GM19035 (cell line): ENCODE measurements around the gene NLRP12.
"Not testable (repeated sequence)": the region's sequence is repeated elsewhere in the genome, so short reads cannot be mapped to it uniquely, and the experiment has no call there.

Source experiments
- ATAC-seq: cut with Tn5 transposase; IDR thresholded peaks from one replicate; pipeline ENCODE4 v1.9.1; 2021; ENCODE audit not compliant: unreplicated experiment

Gene NLRP12

DNA sequence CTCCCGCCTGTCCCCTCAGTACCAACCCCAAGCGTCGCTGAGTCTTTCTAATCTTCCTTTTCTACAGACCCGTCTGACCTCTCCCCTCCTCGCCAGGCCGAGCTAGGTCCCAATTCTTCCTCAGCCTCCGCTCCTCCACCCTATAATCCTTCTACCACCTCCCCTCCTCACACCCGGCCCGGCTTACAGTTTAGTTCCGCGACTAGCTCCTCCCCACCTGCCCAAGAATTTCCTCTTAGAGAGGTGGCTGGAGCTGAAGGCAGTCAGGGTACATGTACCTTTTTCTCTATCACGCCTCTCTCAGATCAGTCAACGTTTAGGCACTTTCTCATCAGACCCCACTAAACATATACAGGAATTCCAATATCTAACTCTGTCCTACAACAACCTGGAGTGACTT is 8.7 kb upstream of the NLRP12 start:
- not testable (repeated sequence) for ATAC-seq

DNA sequence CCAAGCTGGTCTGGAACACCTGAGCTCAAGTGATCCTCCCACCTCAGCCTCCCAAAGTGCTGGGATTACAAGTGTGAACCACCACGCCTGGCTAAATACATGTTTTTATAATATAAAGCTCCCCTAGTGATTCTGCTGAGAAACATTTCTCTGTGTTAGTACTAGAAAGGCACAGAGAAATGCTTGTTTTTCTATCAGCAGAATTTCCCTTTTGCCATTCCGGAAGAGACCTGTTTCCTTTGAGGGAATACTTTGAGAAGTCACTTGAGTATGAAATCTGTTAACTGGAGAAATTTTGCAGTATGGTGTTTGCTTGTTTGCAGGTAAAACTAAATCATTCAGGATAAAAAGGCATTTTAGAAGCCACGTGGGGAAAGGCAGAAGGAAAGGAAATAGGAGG is 4.4 kb upstream of the NLRP12 start:
- ATAC-seq = no peak

DNA sequence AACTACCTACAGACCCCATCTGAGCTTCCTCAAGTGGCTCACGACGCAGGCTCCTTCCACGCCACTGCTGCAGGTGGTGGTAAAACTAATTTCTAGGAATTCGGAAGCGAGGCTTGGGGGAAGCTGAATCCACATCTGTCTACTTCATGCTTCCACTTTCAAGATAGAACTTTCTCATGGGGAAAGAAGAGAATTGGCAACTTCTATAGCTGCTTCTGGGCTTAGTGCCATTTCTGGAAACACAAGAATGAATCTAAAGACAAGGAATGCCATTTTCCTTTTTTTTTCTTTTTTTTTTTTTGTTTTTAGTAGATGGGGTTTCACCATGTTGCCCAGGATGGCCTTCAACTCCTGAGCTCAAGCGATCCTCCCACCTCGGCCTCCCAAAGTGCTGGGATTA is 2.8 kb upstream of the NLRP12 start:
- no peak for ATAC-seq

DNA sequence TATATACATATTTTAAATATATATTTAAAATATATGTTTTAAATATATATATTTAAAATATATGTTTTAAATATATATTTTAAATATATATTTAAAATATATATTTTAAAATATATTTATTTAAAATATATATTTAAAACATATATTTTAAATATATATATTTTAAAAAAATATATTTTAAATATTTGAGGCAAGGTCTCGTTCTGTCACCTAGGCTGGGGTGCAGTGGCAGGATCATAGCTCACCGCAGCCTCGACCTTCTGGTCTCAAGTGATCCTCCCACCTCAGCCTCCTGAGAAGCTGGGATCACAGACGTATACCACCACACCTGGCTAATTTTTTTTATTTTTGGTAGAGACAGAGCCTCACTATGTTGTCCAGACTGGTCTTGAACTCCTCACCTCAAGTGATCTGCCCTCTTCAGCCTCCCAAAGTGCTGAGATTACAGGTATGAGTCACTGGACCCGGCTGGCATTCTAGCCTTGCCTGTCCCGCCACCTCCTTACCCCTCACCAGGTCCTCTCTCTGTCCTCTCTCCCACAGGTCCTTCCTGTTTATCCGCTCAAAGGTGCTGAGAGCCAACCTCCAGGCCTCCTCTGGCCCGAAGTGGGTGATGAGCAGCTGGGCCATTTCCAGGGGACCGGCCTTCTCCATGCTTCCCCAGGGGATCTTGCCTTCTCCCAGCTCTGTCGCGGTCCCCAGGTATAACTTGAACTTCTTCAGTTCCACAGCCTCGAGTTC is 564 bp downstream of the NLRP12 start:
- no peak for ATAC-seq

DNA sequence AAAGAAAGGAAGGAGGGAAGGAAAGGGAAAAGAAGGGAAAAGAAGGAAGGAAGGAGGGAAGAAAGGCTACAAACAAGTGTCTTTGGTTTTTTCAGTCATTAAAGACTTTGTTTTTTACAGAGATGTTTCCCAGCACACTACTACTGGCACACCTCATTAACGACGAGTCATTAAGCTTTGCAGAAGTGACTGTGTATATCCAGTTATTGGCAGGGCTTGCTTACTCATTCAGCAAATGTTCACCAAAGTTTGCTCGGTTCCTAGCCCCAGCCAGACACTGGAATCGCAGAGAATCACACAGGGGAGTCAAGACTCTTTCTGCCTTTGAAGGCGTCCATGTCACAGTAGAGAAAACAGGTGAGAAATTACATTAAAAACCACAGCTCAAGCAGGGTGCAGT is 4.3 kb downstream of the NLRP12 start:
- ATAC-seq = no peak

DNA sequence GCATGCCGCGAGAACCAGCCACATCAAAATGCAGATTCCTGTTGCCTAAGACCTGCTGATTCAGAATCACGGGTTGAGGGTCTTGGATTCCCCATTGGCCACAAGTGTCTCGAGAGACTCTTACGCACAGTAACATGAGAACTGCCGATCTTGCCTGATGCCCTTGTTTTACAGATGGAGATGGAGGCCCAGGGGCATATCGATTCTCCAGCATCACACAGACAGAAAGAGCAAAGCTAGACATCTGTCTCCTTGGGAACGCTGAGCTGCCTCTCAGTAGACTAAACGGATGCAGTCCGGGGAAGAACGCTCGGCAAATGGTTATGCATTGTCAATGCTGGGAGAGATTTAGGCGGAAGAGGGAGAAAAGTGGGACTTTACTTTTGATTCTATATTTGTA is 5.4 kb downstream of the NLRP12 start:
- no peak for ATAC-seq

DNA sequence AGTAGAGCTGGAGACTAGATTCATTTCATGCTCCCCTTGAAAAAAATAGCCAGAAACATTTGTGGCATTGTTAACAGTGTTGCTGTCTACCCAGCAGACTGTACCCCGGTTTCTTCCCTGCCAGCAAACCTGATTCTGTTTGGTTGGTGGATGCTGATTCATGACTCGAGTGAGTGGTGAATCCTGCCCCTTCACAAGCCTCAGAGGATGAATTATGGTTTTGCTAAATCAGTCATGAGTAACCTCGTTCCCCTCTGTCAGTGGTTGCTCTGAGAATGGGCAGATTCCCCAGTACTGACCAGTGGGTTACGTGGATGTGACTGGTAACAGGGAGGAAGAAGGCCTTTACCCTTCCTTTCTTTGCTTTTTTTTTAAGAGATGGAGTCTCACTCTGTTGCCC is 10.1 kb downstream of the NLRP12 start:
- ATAC-seq = no peak

DNA sequence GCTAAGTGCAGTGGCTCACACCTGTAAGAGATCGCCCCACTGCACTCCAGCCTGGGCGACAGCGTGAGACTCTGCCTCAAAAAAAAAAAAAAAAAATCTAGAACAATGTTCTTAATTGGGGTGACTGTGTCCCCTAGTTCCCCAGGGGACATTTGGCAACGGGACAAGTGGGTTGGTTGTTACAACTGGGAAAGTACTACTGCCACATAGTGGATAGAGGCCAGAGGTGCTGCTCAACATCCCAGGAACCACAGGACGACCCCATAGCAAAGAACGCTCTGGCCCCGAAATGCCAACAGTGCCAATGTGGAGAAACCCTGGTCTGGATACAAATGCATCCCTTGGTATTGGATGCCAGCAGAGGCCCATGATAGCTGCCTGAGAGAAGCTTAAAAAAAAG is 11.8 kb downstream of the NLRP12 start:
- ATAC-seq = no peak

DNA sequence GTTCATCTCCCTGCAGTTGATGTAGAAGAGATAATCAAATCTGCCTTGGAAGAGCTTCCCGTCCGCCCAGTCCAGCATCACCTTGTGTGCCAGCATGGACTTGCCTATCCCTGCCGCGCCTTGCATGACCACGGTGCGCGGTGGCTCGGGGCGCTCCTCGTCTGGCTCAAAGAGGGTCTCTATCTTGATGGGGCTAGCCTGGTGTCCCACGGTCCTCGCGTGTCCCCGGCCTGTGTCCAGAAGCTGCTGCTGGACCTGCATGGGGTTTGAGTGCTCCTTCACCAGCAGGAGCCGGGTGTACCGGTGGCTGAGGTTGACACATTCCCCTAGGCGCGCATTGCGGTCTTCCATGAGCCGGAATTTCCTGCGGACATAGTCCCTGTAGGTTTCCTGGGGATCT is 13.2 kb downstream of the NLRP12 start:
- ATAC-seq = no peak

DNA sequence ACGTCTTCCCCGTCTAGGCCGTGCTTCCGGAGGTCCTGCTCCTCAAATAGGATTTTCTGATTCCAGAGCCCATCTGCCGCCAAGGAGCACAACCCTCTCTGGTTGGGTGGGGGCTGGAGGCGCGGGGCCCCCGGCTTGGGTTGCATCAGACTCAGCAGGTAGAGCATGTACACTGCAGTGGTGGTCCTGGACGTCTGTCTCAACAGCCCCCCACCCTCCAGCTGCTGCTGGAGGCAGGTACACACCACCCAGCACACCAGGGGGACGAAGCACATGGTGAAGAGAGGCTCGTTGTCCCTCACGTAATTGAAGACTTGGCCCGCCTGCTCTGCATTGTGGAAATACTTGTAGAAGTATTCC is 13.9 kb downstream of the NLRP12 start:
- no peak for ATAC-seq

DNA sequence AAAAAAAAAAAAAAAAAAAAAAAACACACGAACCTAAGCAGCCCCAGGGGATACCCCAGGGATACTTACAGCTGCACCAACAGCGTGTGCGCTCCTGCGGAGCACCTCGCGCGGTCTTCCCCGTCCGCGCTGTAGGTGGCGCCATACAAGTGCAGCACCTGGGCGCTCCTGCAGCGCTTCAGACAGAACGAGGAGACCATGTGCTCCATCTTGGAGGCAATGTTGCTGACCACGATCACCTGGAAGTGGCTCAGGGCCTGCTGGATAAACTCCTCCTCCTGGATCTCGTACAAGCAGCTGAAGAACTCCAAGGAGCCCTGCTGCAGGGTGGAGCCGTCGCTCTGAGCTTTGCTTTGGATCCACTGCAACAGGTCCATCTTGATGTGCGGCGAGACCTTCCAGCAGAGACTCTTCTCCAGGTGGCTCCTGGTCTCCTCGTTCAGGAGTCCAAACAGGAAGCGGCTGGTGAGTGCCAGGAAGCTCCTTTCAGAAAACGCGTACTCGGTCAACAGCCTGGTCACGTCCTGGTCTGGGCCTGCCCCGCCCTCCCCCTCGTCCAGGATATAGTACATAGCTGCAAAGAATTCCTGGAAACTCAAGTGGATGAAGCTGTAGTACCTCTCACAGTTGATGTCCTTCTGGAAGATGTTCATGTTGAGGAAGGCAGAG is 14.5 kb downstream of the NLRP12 start:
- ATAC-seq = no peak

DNA sequence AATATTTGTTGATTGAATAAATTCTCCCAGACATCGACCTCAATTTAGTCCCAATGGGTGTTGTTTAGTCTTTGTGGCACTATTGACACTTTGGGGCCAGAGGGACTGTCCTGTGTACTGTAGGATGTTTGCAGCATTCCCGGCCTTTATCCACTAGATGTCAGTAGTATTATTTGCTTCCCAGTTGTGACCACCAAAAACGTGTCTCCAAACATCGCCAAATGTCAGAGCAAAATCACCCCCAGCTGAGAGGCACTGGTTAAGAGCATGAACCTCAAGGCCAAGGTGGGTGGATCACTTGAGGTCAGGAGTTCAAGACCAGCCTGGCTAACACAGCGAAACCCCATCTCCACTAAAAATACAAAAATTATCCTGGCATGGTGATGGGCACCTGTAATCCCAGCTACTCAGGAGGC is 15.4 kb downstream of the NLRP12 start:
- no peak for ATAC-seq

DNA sequence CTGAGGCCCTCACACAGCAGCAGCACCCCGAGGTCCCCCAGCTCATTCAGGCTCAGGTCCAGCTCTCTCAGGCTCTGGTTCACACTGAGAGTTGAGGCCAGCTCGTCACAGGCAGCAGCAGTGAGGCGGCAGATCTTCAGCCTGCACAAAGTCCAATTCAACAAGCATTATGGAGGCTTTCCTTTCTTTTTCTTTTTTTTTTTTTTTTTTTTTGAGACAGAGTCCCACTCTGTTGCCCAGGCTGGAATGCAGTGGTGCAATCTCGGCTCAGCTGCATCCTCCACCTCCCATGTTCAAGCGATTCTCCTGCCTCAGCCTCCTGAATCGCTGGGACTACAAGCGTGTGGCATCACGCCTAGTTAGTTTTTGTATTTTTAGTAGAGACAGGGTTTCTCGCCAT is 22.9 kb downstream of the NLRP12 start:
- ATAC-seq = no peak

DNA sequence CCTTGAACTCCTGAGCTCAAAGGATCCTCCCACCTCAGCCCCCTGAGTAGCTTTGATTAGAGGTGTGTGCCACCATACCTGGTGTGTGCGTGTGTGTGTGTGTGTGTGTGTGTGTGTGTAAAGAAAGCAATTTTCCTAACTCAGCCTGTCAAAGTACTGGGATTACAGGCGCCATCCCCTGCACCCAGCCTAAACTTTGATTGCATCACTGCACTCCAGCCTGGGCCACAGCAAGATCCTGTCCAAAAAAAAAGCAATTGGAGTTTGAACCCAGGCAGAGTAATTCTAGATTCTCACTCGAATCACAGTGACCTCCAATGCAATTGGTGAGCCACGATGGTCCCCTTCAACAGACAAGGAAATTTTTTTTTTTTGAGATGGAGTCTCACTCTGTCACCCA is 29.1 kb downstream of the NLRP12 start:
- ATAC-seq = no peak

DNA sequence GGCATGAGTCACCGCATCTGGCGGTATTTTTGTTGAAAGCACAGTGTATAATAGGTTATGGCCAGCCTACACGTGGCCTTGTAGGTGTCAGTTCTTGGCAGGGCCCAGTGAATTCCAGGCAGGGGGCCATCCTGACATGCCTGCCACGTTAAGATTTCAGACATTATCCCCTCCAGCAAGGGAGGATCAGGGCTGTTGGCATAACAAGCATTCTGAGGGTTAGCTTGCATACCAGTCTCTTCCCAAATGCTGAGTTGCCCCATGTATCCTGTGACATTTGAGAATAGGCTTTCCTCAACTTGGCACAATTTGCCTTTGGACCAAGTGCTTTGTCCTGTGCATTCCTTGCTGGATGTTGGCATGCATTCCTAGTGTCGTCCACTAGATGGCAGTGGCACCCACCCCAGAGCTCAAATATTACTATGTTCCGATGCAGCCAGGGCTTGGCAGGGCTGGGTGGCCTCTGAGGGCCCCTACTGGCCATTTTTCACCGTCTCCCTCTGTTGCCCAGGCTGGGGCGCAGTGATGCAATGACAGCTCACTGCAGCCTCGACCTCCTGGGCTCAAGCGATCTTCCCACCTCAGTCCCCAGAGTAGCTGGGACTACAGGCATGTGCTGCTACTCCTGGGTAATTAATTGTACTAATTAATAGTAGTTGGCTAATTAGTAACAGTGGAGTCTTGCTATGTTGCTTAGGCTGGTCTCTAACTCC is 31.2 kb downstream of the NLRP12 start:
- ATAC-seq = no peak

DNA sequence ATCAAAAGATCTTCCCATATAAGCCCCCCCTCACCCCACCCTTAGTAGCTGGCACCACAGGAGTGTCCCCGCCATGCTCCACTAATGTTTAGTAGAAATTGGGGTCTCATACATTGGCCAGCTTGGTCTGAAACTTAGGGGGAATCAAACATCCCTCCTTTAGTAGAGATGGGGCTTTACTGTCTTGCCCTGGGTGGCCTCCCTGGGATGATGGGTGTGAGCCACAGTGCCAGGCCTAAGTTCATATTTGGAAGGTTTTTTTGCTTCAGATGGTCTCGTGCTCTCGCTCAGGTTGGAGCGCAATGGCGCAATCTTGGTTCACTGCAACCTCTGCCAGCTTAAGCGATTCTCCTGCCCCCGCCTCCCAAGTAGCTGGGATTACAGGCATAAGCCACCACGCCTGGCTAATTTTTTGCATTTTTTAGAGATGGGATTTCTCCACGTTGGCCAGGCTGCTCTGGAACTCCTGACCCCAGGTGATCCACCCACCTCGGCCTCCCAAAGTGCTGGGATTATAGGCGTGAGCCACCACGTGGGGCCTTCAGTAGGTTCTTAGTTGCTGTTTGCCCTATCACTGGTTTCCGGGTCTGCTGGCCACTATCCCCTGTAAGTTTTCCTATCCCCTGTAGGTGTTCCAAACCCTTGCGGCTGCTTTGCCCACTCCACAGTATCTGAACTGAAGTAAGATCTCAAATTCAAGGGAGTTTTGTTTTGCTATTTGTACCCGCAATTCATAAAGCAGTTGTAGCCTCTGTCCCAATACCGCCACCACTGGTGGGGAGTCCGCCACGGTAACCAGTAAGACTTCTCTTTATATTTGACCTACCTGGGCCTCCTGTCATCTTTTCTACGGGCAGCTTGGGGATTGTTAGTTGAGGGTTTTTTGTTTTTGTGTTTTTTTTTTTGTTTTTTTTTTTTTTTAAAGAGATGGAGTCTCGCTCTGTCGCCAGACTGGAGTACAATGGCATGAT is 34.1 kb downstream of the NLRP12 start:
- ATAC-seq = no peak

DNA sequence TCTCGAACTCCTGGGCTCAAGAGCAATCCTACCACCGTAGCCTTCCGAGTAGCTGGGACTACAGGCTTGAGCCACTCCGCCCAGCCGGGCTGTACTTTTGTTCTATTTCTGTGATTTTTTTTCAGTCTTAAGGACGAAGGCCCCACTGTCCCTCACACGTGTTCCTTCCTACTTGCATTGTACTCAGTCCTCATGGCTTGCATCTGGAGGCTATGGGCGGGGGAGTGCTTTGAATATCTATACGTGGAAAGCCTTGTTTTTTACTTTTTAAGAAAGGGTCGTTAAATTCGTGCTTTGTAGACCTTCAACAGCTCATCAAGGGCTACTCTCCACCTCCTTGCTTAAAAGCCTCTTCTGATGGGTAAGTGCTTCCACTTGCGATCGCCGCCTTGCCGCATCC is 36.8 kb downstream of the NLRP12 start:
- no peak for ATAC-seq

DNA sequence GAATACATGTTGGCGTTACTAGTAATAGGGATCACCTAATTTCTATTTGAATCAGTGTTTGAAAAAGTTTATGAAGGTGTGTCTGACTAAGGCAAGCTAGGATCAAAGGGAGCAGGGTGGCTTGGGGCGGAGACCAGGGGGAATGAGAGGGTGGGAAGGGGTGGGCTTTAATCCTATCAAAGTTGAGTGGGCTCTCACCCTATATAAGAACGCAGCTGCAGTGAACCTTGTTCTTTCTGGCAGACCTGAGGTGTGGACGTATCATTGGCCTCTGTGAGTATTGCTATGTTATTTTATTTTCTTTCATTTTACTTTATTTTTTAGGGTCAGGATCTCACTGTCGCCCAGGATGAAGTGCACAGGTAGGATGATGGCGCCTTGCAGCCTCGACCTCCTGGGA is 37.4 kb downstream of the NLRP12 start:
- no peak for ATAC-seq

DNA sequence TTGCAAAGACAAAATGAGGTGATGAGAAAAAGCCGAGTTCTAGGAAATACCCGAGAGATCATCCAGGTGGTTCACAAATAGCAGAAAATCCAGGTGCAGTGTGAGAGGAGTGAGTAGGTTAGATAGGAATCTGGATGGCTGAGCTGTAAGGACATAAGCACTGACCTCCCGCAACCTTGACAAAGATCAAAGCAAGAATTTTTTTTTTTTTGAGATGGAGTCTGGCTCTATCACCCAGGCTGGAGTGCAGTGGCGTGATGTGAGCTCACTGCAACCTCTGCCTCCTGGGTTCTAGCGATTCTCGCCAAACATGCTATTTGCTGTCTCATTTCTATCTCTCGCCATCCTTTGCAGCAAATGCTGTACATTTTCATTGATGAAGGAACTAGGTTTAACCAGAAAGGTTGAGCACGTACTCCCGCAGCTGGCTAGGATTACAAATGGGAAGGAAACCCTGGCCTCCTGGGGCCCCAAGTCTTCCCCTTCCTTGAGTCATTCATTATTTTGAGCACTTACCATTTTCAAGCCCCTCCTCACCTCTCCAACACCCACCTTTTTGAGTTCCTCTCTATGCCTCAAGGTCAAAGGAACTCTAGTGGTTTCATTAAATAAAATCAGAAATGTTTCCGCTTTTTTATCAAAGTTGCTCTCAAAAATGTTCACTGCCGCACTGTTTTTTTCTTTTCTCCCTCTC is 38.8 kb downstream of the NLRP12 start:
- ATAC-seq = no peak

DNA sequence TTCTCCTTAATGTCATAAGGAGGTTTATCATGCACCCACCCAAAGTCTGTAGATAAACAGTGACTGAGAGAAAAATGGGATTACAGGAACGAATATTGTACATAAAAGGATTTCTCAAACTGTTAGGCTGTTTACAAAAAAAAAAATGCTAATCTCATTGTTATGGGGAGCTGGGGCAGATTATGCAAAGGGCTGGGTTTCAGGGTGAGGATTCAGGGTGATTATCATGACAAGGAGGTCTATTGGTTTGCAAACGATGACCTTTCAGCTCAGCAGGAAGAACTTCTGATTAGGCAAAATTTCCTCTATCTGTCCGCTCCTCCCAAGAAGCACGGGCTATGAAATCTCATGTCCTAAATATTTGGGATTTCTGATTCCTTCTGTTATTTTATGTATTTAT is 41.4 kb downstream of the NLRP12 start:
- ATAC-seq = no peak

DNA sequence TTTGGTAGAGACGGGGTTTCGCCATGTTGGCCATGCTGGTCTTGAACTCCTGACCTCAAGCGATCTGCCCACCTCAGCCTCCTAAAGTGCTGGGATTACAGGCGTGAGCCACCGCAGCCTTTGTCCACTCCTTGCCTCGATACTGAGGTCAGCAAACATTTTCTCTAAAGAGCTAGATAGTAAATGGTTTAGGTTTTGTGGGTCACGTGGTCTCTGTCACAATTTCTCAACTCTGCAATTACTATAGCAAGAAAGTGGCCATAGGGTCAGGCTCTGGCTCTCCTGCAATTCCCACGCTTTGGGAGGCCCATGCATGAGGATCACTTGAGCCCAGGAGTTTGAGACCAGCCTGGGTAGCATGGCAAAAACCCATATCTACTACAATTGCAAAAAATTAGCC is 42.8 kb downstream of the NLRP12 start:
- ATAC-seq = not testable (repeated sequence)
